ENCODE data around the gene STS.

Gene STS

GRCh38 chrX:7147413-7147977 lies at the start of gene STS:
STS (plus strand) TSS chrX:7147712; CDS start chrX:7253200, 105,488 bp downstream.
- no peak for DNase-seq (ENCODE audit: low read depth in 2 of 2, low spot score in 1 of 2)

GRCh38 chrX:7100022-7100421 lies 47.5 kb upstream of the STS start:
- DNase-seq (ENCODE audit: low read depth in 2 of 2, low spot score in 1 of 2), result no peak

GRCh38 chrX:7102119-7102518 lies 45.4 kb upstream of the STS start:
- DNase-seq (ENCODE audit: low read depth in 2 of 2, low spot score in 1 of 2), result no peak

DNA sequence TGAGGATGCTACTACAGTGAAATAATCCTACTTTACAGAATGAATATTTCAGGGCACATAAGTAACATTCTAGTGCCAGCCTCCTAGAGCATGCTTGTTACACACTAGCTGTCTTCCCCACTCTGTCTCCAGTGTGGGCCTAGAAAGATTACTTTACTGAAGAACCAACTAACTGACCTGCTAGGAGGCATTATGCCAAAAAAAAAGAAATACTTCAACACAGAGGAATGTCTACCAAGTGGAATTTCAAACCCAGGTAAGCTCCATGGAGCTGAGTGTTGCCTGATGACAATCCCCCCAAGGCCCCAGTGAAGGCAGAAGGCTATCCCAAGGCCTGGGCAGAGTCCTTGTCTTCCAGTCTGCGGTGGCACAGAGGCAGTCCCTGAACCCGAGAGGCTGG lies 40.9 kb upstream of the STS start:
- no peak for DNase-seq (ENCODE audit: low read depth in 2 of 2, low spot score in 1 of 2)

DNA sequence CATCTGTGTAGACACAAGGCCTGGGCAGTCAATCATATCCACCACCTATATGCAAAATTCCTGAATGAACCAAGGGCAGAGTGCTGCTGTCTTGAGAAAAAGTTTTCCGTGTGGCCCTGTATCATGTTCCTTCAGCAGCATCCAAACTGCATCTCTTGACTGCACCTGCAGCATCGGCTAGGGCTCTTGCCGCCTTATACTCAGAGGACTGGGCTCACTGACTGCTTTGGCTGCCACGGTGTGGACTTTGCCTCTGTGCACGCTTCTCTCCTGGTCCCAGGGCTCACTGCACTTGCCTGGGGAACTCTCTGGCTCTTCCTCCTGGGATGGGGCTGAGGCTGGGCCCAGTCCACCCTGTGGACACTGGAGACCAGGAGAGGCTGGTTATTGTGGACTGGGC lies 39.5 kb upstream of the STS start:
- no peak for DNase-seq (ENCODE audit: low read depth in 2 of 2, low spot score in 1 of 2)

- no peak for DNase-seq (ENCODE audit: low read depth in 2 of 2, low spot score in 1 of 2)
Observed at GRCh38 chrX:7109049-7109531, 38.4 kb upstream of the STS start.

DNA sequence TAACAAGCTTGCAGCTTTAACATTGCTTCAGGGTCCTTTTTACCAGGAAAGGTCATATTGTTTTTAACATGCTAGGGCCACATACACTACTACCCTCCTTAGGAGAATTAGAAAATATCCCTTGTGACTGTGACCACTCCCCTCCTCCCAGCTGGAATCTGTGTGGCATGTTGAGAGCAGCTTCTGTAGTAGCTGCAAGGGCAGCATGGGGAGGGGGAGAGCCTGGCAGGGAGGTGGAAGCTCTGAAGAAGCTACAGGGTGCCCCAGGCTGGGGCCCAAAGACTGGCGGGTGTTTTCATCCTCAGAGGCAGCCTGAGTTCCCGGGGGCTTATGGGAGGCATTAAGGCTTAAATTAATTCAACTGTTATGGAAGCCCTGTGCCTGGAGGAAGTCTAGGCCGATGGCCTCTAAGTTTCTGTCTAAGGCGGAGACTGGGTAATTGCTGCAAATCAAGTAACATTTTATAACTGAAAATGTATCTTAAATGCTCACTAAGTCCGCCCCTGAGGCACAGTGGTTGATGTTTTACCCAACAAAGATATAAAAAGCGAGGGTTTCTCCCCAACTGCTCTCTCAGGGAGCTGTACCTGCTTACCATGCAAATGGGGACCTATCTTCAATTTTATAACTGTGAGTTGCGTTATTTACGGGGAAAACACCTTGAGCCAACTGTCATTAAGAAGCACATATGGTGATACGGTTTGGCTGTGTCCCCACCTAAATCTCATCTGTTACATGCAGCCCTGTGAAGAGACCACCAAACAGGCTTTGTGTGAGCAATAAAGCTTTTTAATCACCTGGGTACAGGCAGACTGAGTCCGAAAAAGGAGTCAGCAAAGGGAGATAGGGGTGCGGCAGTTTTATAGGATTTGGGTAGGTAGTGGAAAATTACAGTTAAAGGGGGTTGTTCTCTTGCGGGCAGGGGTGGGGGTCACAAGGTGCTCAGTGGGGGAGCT lies 37.4 kb upstream of the STS start:
- no peak for DNase-seq (ENCODE audit: low read depth in 2 of 2, low spot score in 1 of 2)

DNA sequence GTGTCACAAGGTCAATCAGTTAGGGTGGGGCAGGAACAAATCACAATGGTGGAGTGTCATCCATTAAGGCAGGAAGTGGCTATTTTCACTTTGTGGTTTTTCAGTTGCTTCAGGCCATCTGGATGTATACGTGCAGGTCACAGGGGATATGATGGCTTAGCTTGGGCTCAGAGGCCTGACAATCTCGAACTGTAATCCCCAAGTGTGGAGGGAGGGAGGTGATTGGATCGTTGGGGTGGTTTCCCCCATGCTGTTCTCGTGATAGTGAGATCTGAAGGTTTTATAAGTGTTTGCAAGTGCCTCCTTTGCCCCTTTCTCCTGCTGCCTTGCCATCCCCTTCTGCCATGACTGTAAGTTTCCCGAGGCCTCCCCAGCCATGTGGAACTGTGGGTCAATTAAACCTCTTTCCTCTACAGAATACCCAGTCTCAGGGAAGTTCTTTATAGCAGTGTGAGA lies 36.7 kb upstream of the STS start:
- DNase-seq (ENCODE audit: low read depth in 2 of 2, low spot score in 1 of 2), result no peak

DNA sequence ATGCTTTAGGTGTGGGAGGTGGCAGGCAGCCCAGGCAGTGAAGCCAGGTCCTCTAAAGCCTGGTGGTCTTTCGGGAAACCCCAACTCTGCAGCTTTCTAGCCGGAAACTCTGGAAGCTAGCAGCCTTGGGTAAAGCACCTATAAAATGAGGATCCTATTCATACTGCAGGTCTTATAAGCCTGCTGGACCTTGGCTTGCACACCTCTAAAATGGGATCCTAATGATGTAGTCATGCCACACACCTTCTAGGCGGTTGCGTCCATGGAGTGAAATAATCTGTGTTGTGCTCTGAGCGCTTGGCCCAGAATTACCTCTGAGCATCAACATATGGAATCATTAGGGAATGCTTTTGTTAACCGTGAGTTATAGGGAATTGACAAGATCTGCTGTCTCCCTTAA lies 36.0 kb upstream of the STS start:
- no peak for DNase-seq (ENCODE audit: low read depth in 2 of 2, low spot score in 1 of 2)

GRCh38 chrX:7112071-7112470 lies 35.4 kb upstream of the STS start:
- DNase-seq (ENCODE audit: low read depth in 2 of 2, low spot score in 1 of 2), result no peak

GRCh38 chrX:7115557-7115956 lies 32.0 kb upstream of the STS start:
- no peak for DNase-seq (ENCODE audit: low read depth in 2 of 2, low spot score in 1 of 2)

- no peak for DNase-seq (ENCODE audit: low read depth in 2 of 2, low spot score in 1 of 2)
Observed at GRCh38 chrX:7116081-7116480, 31.4 kb upstream of the STS start.

- no peak for DNase-seq (ENCODE audit: low read depth in 2 of 2, low spot score in 1 of 2)
Observed at GRCh38 chrX:7117587-7117986, 29.9 kb upstream of the STS start.

- no peak for DNase-seq (ENCODE audit: low read depth in 2 of 2, low spot score in 1 of 2)
Observed at GRCh38 chrX:7119950-7120877, 27.3 kb upstream of the STS start.

GRCh38 chrX:7120878-7121219 lies 26.7 kb upstream of the STS start:
- DNase-seq (ENCODE audit: low read depth in 2 of 2, low spot score in 1 of 2), result no peak

DNA sequence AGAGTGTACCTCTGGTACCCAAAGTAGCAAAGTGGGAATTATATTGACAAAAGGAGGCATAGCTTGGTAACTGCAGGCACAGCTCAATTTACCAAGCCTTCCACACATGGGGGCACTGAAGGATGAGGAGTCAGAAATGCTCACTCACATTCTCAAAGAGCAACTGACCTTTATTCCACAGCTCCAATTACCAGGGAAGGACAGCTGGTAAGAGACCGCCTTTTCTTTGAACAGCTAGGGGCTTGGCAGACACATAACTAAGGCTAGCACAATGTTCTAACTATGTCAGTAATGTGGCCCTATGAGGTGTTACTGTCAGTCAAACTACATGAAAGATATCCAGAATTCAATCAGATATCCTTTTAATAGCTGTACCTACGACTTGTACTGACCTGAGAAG lies 20.5 kb upstream of the STS start:
- no peak for DNase-seq (ENCODE audit: low read depth in 2 of 2, low spot score in 1 of 2)

DNA sequence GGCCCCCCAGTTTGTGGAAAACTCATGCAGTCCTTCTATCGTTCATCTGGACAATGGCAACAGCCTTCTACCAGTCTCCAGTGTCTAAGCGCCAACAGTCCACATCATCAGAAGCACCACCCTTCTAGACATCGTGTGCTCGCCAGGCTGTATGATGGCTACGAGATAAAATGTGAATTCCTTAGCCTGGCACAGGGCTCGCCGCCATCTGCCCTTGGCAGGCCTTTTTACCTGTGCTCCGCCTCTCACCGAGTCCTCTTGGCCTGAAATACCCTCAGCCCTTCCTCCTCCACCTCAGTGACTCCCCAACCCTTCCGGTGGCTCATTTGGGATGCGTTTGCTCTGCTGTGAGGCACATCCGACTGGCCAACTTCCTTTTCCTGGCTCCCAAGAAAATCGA lies 15.9 kb upstream of the STS start:
- DNase-seq (ENCODE audit: low read depth in 2 of 2, low spot score in 1 of 2), result no peak

DNA sequence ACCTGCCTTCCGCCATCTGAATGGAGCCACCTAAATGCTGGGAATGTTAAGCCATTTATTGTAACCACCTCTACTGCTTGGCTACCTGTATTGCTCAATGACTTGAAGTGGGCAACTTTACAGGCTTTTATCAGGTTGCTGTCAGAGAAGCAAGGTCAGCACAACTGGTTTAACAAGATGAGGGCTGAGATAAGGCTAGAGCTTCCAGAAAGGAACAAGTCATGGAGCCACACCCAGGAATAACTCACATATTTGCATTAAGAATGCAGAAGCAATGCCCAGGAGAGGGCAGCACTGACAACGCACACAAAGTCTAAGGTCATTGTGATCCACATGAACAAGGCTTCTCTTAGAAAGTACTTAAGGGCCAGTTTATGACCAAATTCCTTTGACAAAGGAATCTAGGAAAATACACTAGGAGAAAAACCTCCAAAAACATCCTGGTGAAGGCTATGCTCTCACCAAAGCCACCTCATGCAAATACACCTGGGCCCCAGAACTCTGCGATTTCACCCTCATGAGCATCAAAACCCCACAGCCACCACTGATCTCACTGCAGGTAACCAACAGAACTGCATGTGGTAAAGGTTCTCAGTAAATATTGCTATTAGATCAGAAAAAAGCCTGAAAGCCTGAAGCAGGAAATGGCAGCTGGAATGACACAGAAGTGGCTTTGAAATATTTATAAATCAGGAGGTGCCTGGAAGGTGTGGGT lies 15.0 kb upstream of the STS start:
- no peak for DNase-seq (ENCODE audit: low read depth in 2 of 2, low spot score in 1 of 2)

DNA sequence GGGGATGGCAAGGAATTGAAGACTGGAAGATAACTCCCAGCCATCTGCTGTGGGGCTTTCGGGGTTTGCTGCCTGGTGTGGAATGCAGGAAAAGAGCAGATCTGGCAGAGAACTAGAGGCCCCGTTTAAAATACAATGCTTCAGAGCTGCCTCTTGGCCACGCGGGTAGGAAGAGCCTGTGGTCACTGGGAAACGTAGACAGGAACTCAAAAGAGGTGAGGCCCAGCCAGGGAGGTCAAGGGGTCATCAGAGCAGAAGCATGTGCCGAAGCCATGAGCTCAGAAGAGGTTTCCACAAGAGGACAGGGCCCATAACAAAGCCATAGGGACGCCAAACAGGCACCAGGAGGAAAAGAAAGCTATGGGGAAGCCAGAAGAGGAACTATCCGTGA lies 14.5 kb upstream of the STS start:
- no peak for DNase-seq (ENCODE audit: low read depth in 2 of 2, low spot score in 1 of 2)

- DNase-seq (ENCODE audit: low read depth in 2 of 2, low spot score in 1 of 2), result no peak
Observed at GRCh38 chrX:7134981-7135380, 12.5 kb upstream of the STS start.

Measured in stimulated activated CD8-positive, alpha-beta memory T cell treated with anti-CD3 and anti-CD28 coated beads, Interleukin-4, amount 100 ng/mL, for 4 hours (primary cell).